HL-60 (cell line): Measurements from ENCODE around the gene FLOT2. TPM values are rescaled to one million over a fixed set of nuclear protein-coding genes. Genes with fewer than 3 reads are reported as not detected.

Experiments
- microRNA-seq: library from miRNA; unstranded; fragments of <30 nt; microRNA quantifications from one replicate; pipeline ENCODE4, GENCODE V29; 2018

FLOT2 gene

Small RNA genes lying within 50 kb of the gene (microRNA-seq; reads per million reads assigned to microRNA genes)
- not detected for gene MIR451B
